Mesenchymal stem cell (in vitro differentiated cells and primary cell): ENCODE measurements around the gene ACOX3.

ENCODE experiments used
- DNase-seq: peaks from one replicate; pipeline ENCODE4 v3.0.0-alpha.2; 2013
- H2AFZ ChIP-seq: one replicate; pipeline ENCODE4 v1.6.1; 2013; ENCODE audit warnings: low read depth, mild to moderate bottlenecking, control low read depth, inconsistent platforms, low read length, moderate library complexity
- H2AK5ac ChIP-seq: 2 replicates; pipeline ENCODE4 v1.6.1; 2013; ENCODE audit warnings: low read length, moderate library complexity, mild to moderate bottlenecking, inconsistent platforms; ENCODE audit not compliant: severe bottlenecking
- H2BK120ac ChIP-seq: one replicate; pipeline ENCODE4 v1.6.1; 2013; ENCODE audit warnings: low read depth, mild to moderate bottlenecking, inconsistent platforms, low read length, moderate library complexity
- H2BK12ac ChIP-seq, 2 experiments: one replicate each; pipeline ENCODE4 v1.6.1; 2013; ENCODE audit warnings: inconsistent platforms in 2 of 2, low read length in 2 of 2, mild to moderate bottlenecking in 2 of 2, moderate library complexity in 2 of 2, control low read depth in 1 of 2
- H2BK15ac ChIP-seq: one replicate; pipeline ENCODE4 v1.6.1; 2013; ENCODE audit warnings: mild to moderate bottlenecking, low read depth, inconsistent platforms; ENCODE audit not compliant: poor library complexity, severe bottlenecking
- H2BK5ac ChIP-seq: 2 replicates; pipeline ENCODE4 v1.6.1; 2013; ENCODE audit warnings: low read depth, mild to moderate bottlenecking, low read length, control low read depth, inconsistent platforms; ENCODE audit not compliant: poor library complexity, severe bottlenecking
- H3K14ac ChIP-seq, 2 experiments: one replicate each; pipeline ENCODE4 v1.6.1; 2013; ENCODE audit warnings: inconsistent platforms in 2 of 2, low read length in 2 of 2, control low read depth in 1 of 2, mild to moderate bottlenecking in 1 of 2, moderate library complexity in 1 of 2
- H3K18ac ChIP-seq, 2 experiments: one replicate each; pipeline ENCODE4 v1.6.1; 2013; ENCODE audit warnings: inconsistent platforms in 2 of 2, low read length in 2 of 2, control low read depth in 1 of 2, low read depth in 1 of 2, mild to moderate bottlenecking in 1 of 2
- H3K23ac ChIP-seq, 2 experiments: one replicate each; pipeline ENCODE4 v1.6.1; 2013; ENCODE audit warnings: inconsistent platforms in 2 of 2, low read length in 2 of 2, mild to moderate bottlenecking in 2 of 2, moderate library complexity in 2 of 2, control low read depth in 1 of 2
- H3K27ac ChIP-seq: 2 replicates; pipeline ENCODE4 v1.5.1; 2013; ENCODE audit warnings: mild to moderate bottlenecking, moderate library complexity, low read length, control low read depth, inconsistent platforms; ENCODE audit not compliant: poor library complexity, severe bottlenecking
- H3K27me3 ChIP-seq, 2 experiments: 2 replicates each; pipeline versions ENCODE4 v1.6.1 to v1.7.0; 2013; ENCODE audit warnings: low read length in 2 of 2, mild to moderate bottlenecking in 2 of 2, moderate library complexity in 2 of 2, control low read depth in 1 of 2, inconsistent platforms in 1 of 2; ENCODE audit not compliant: control insufficient read depth in 1 of 2, insufficient read depth in 1 of 2
- H3K36me3 ChIP-seq, 2 experiments: 2 replicates each; pipeline versions ENCODE4 v1.6.1 to v1.7.0; 2013; ENCODE audit warnings: low read length in 2 of 2, control low read depth in 1 of 2, inconsistent platforms in 1 of 2, low read depth in 1 of 2, mild to moderate bottlenecking in 1 of 2; ENCODE audit not compliant: insufficient read depth in 2 of 2, control insufficient read depth in 1 of 2
- H3K4ac ChIP-seq, 2 experiments: one replicate each; pipeline ENCODE4 v1.6.1; 2013; ENCODE audit warnings: inconsistent platforms in 2 of 2, low read length in 2 of 2, mild to moderate bottlenecking in 2 of 2, moderate library complexity in 2 of 2, control low read depth in 1 of 2, low read depth in 1 of 2
- H3K4me1 ChIP-seq: 2 replicates; pipeline ENCODE4 v1.6.1; 2013; ENCODE audit warnings: low read depth, low read length, control low read depth; ENCODE audit not compliant: control insufficient read depth, insufficient read depth
- H3K4me2 ChIP-seq: 2 replicates; pipeline ENCODE4 v1.6.1; 2013; ENCODE audit warnings: low read length, mild to moderate bottlenecking, inconsistent platforms; ENCODE audit not compliant: poor library complexity, severe bottlenecking
- H3K4me3 ChIP-seq, 2 experiments: 2 replicates each; pipeline versions ENCODE4 v1.5.1 to v1.7.0; 2013; ENCODE audit warnings: low read length in 2 of 2, mild to moderate bottlenecking in 2 of 2, control low read depth in 1 of 2, low read depth in 1 of 2; ENCODE audit not compliant: insufficient read depth in 1 of 2
- H3K79me1 ChIP-seq: replicated peaks from 2 replicates; pipeline ENCODE4 v1.6.1; 2013; ENCODE audit warnings: mild to moderate bottlenecking, control low read depth, low read length, inconsistent platforms; ENCODE audit not compliant: poor library complexity, severe bottlenecking
- H3K9ac ChIP-seq: 2 replicates; pipeline ENCODE4 v1.7.0; 2013; ENCODE audit warnings: mild to moderate bottlenecking, low read length, moderate library complexity
- H3K9me3 ChIP-seq: 2 replicates; pipeline ENCODE4 v1.7.0; 2013; ENCODE audit warnings: mild to moderate bottlenecking, low read length; ENCODE audit not compliant: control insufficient read depth
- H4K8ac ChIP-seq: one replicate; pipeline ENCODE4 v1.6.1; 2013; ENCODE audit warnings: inconsistent platforms, mild to moderate bottlenecking, low read length, moderate library complexity
- H4K91ac ChIP-seq: one replicate; pipeline ENCODE4 v1.6.1; 2013; ENCODE audit warnings: mild to moderate bottlenecking, low read length, inconsistent platforms
- WGBS: methylation state at CpG from one replicate; pipeline ENCODE4 v1.1.7; 2013; ENCODE audit warnings: mixed read lengths; 5-methylcytosine and 5-hydroxymethylcytosine counted together

The ACOX3 gene

DNA sequence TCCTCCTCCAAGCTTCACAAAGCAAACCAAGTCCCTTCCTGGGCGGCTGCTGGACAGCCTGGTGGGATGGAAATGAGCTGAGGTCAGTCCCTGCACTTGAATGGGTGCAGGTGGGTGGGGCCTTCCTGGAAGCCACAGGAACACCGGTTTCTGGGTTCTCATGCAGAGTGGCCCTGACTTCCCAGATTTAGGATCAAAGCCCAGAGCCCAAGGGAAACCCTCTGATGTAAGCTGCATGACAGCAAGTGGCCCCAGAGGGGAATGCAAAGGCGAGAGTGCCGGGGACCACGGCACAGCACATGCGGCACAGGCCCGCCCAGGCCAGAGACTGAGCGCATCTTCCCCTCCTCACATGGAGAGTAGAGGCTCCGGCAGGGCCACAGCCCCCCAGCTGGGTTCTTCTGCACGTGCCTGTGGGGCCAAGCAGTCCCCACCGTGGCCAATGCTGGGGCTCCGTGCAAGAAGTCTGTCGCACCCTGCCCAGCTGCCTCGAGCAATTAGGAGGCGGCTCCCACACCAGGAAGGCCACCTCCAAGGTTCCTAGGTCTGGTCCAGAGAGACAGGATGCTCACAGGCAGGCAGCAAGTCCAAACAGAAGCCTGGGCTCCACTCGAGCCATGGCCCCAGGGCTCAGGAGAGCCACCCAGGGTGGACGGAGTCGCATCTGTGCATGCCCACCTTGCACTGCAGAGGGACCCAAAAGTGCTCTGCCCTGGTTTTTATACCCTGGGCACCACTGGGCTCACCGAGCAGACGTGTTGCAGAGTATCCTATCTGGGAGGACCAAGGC is 88.0 kb downstream of the ACOX3 start:
- Histone ChIP-seq H3K9me3 (no peaks in the 10 kb centered on the region), H3K36me3 (no peaks in the 10 kb centered on the region), H3K27ac (no peak overlapping the region), H3K27me3 (peaks cover 16 to 49% of the 10 kb centered on the region in 2 experiments), H3K4me1 (peaks cover 33% of the 10 kb centered on the region), H2AK5ac (no peak overlapping the region), H2BK15ac (no peak overlapping the region), H2BK120ac (no peak overlapping the region), H3K14ac (no peak overlapping the region), H3K4me3 (no peak overlapping the region), H3K9ac (no peak overlapping the region), H4K91ac (no peak overlapping the region), H3K4me2 (no peak overlapping the region), H3K23ac (no peak overlapping the region), H2BK12ac (no peak overlapping the region), H4K8ac (no peak overlapping the region), H3K79me1 (no peaks in the 10 kb centered on the region), H3K4ac (no peak overlapping the region), H2BK5ac (no peak overlapping the region), H3K18ac (no peak overlapping the region), H2AFZ (no peak overlapping the region)
- no peak for DNase-seq
- 78% methylated on average over 20 of the region's 20 CpGs for WGBS

GRCh38 chr4:8351931-8352367 is 88.6 kb downstream of the ACOX3 start:
- Histone ChIP-seq H3K79me1 (no peaks in the 10 kb centered on the region), H2AK5ac (no peak overlapping the region), H3K4me1 (peaks cover 33% of the 10 kb centered on the region), H3K27me3 (peaks cover 20 to 55% of the 10 kb centered on the region in 2 experiments), H2BK5ac (no peak overlapping the region), H3K23ac (no peak overlapping the region), H3K36me3 (no peaks in the 10 kb centered on the region), H3K14ac (no peak overlapping the region), H2BK120ac (no peak overlapping the region), H3K27ac (no peak overlapping the region), H3K4ac (no peak overlapping the region), H2BK12ac (no peak overlapping the region), H2AFZ (no peak overlapping the region), H4K91ac (no peak overlapping the region), H3K4me3 (no peak overlapping the region), H3K18ac (no peak overlapping the region), H3K9me3 (no peaks in the 10 kb centered on the region), H3K4me2 (no peak overlapping the region), H3K9ac (no peak overlapping the region), H4K8ac (no peak overlapping the region), H2BK15ac (no peak overlapping the region)
- no peak for DNase-seq
- WGBS: 84% methylated on average over 8 of the region's 8 CpGs

- Histone ChIP-seq H2BK120ac (no peak overlapping the region), H3K79me1 (no peaks in the 10 kb centered on the region), H2BK12ac (no peak overlapping the region), H2AK5ac (no peak overlapping the region), H3K4me3 (no peak overlapping the region), H2BK5ac (no peak overlapping the region), H3K9me3 (no peaks in the 10 kb centered on the region), H3K27me3 (peaks cover 12 to 54% of the 10 kb centered on the region in 2 experiments), H3K27ac (no peak overlapping the region), H3K9ac (no peak overlapping the region), H3K23ac (no peak overlapping the region), H3K36me3 (no peaks in the 10 kb centered on the region), H2AFZ (no peak overlapping the region), H3K14ac (no peak overlapping the region), H2BK15ac (no peak overlapping the region), H3K18ac (no peak overlapping the region), H4K8ac (no peak overlapping the region), H4K91ac (no peak overlapping the region), H3K4me2 (no peak overlapping the region), H3K4ac (no peak overlapping the region), H3K4me1 (peaks cover 27% of the 10 kb centered on the region)
- 74% methylated on average over 18 of the region's 19 CpGs for WGBS
- DNase-seq: no peak
These were observed 89.6 kb downstream of the ACOX3 start for GRCh38 chr4:8350841-8351461.

DNA sequence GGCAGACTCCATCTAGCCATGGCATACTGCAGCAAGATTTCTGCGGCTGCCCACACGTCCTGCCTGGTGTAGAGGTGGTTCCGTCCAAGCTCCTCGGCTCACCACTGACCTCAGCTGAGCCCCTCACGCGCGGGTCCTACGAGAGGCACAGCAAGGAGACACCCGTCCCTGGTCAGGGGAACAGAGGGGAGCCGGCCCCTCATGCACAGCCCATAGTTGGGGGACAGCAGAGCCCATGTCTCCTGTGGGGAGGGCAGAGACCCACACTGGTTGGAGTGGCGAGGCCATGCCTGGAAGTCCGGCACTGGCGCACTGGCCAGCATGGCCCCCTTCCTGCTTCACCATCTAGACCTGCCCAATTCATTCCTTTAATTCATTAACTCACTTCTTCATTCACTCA is 90.2 kb downstream of the ACOX3 start:
- Histone ChIP-seq H3K23ac (no peak overlapping the region), H3K14ac (no peak overlapping the region), H3K36me3 (no peaks in the 10 kb centered on the region), H3K27me3 (peaks cover 12 to 58% of the 10 kb centered on the region in 2 experiments), H3K18ac (no peak overlapping the region), H3K4ac (no peak overlapping the region), H3K9me3 (no peaks in the 10 kb centered on the region), H2AFZ (no peak overlapping the region), H2BK5ac (no peak overlapping the region), H3K4me3 (no peak overlapping the region), H2BK15ac (no peak overlapping the region), H3K4me2 (no peak overlapping the region), H3K79me1 (no peaks in the 10 kb centered on the region), H3K9ac (no peak overlapping the region), H3K4me1 (peaks cover 27% of the 10 kb centered on the region), H4K8ac (no peak overlapping the region), H3K27ac (no peak overlapping the region), H4K91ac (no peak overlapping the region), H2AK5ac (no peak overlapping the region), H2BK12ac (no peak overlapping the region), H2BK120ac (no peak overlapping the region)
- WGBS: 89% methylated on average over 13 of the region's 13 CpGs
- no peak for DNase-seq
